Heart right ventricle (tissue), 16 donors: ENCODE measurements around the gene SCAMP4. TPM values are rescaled to one million over a fixed set of nuclear protein-coding genes. Genes with fewer than 3 reads are reported as not detected.

ENCODE experiments used
- ATAC-seq, 8 donors: fragments of 200-7000 bp; cut with Tn5 transposase; one replicate each; pipeline ENCODE4 v1.9.1; 2020; ENCODE audit warnings: mild to moderate bottlenecking in 8 of 8, moderate library complexity in 8 of 8, moderate number of reproducible peaks in 1 of 8
- DNase-seq, 2 donors: peaks; one replicate each; pipeline ENCODE4 v3.0.0-alpha.2; 2020
- H3K27ac ChIP-seq, 10 donors: fragments of 200-600 bp; sonication (generic) in 2 of 10; one replicate each; pipeline versions ENCODE4 v1.5.0 to v1.8.0; 2020 to 2022; ENCODE audit warnings: mild to moderate bottlenecking in 3 of 10
- H3K27me3 ChIP-seq, 7 donors: fragments of 200-600 bp; one replicate each; pipeline ENCODE4 v1.8.0; 2021 to 2022; ENCODE audit warnings: mild to moderate bottlenecking in 2 of 7
- H3K36me3 ChIP-seq, 9 donors: fragments of 200-600 bp; sonication (generic) in 1 of 9; one replicate each; pipeline versions ENCODE4 v1.5.0 to v1.8.0; 2020 to 2022; ENCODE audit warnings: mild to moderate bottlenecking in 2 of 9
- H3K4me1 ChIP-seq, 9 donors: fragments of 200-600 bp; sonication (generic) in 1 of 9; one replicate each; pipeline versions ENCODE4 v1.5.0 to v1.8.0; 2020 to 2022; ENCODE audit warnings: mild to moderate bottlenecking in 4 of 9
- H3K4me3 ChIP-seq, 10 donors: fragments of 200-600 bp; sonication (generic) in 2 of 10; one replicate each; pipeline versions ENCODE4 v1.5.0 to v1.8.0; 2020 to 2022; ENCODE audit warnings: mild to moderate bottlenecking in 7 of 10, moderate library complexity in 2 of 10
- H3K9me3 ChIP-seq, 11 donors: fragments of 200-600 bp in 10 of 11; sonication (generic) in 2 of 11; one replicate each; pipeline versions ENCODE4 v1.5.0 to v1.8.0; 2013 to 2022; ENCODE audit warnings: mild to moderate bottlenecking in 2 of 11, control low read depth in 1 of 11, moderate library complexity in 1 of 11
- WGBS, 2 donors: extraction: QIAGEN DNeasy Blood & Tissue Kit; methylation state at CpG; one replicate each; pipeline ENCODE4 v1.1.7; 2013; ENCODE audit warnings: inconsistent platforms in 1 of 2; 5-methylcytosine and 5-hydroxymethylcytosine counted together
- intact Hi-C, 10 donors: fragments of 100-400 bp; cut with DNase I; formaldehyde crosslinking; loops; one replicate each; pipeline versions ENCODE4 v1.11.1 to v1.14.2; 2022
- polyA plus RNA-seq, 2 donors: library from polyadenylated mRNA; stranded (reverse); fragments of 200-250 nt; gene quantifications; one replicate each; pipeline ENCODE4 v1.2.3, GENCODE V29; 2013
- total RNA-seq, 10 donors: library from RNA; stranded (reverse); fragmentation: NEBNext Ultra II Directional in 3 of 10; extraction: Animal tissue kit (Norgen Biotek cat#: 25700) in 3 of 10; gene quantifications; one replicate each; pipeline versions ENCODE4 v1.2.1 to v1.2.4, GENCODE V29; 2021 to 2023
- TF ChIP-seq, protein P1 (sequence below), 9 donors: fragments of 200-600 bp; sonication (generic) in 2 of 9; IDR thresholded peaks; one replicate each; pipeline versions ENCODE4 v1.5.0 to v1.8.0; 2021 to 2022; ENCODE audit warnings: antibody characterized with exemption in 9 of 9, mild to moderate bottlenecking in 5 of 9, moderate library complexity in 1 of 9
- donor health status: Arrhythmogenic right ventricular cardiomyopathy.
- donor health status: ischemic (EF 13 %, LVEDD 7.1; RV severe dilation, severe dysfunction).
- donor health status: healthy with polysubstance abuse.
- donor health status: DM: no; HTN: yes; CAD: no.
- donor health status: DM: no; HTN: no; CAD: no.
- donor health status: ischemic (EF 25% LVEDD 6.9; RV normal size, moderate dysfunction).
- donor health status: ischemic (EF 25% LVEDD 5.7; RV mildly dilated, moderate dysfunction).
- donor health status: healthy.
- donor health status: DM: yes; HTN: yes; CAD: no.
- donor health status: Ischemic cardiomyopathy.
- donor health status: ischemic (EF 35%, LVEDD 5.7; RV mildly dilated, moderate dysfunction).
- donor health status: nonischemic (EF 11% LVEDD 7.7; RV severe dilation, severe dysfunction).
- donor health status: DM: yes; HTN: yes; CAD: no.
- donor health status: PGD.
- donor health status: ischemic (EF 29% LVEDD 5.4; RV normal size, mild dysfunction).
- donor health status: nonischemic (EF 23%, LVEDD 6.1; RV moderate dilation, normal function).

Gene SCAMP4
- total and polyA plus RNA-seq, 12 donors: 11.7 to 24.2 (median 15.8) TPM

DNA sequence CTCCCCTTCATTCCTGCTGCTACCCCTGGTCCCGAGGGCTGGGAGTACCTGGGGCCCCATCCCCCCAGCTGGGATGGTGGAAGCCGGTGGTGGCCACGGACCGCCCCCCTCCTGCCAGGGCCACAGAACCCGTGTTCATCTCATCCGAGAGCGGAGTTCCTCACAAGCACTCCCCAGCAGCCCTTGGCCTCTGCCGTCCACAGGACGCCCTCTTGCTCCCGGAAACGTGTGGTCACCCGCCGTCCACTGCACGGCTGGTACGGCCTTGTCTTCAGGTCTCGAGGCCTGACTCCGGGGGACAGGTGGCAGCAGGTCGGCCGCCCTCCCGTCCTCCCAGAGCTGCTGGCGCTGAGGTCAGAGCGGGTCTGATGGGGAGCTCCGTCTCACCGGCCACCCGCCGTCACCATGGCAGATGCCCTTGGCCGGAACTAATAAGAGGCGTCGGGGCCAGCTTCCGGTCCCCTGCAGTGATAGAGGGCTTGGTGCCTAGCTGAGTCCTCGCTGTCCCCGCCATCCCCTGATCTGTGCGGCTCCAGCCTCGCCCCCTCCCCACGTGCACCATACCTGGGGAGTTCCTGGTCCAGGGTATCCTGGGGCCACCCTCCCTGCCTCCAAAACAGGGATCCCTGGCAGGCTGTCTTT lies 19.2 kb downstream of the SCAMP4 start:
- H3K36me3 ChIP-seq: peaks cover 0 to 61% (median 30%) of the 10 kb centered on the region in 9 donors
- WGBS, 2 donors: 92 to 93% methylated on average over 34 to 35 of the region's 35 CpGs
- intact Hi-C loops: loop anchor here in 4 of 10 donors (5.0 to 10.0 kb wide), 3 partner anchors 140 to 153 kb away; no protein-coding TSS in a partner anchor
- no peak overlapping the region for H3K27ac ChIP-seq
- TF ChIP-seq, protein P1, sequence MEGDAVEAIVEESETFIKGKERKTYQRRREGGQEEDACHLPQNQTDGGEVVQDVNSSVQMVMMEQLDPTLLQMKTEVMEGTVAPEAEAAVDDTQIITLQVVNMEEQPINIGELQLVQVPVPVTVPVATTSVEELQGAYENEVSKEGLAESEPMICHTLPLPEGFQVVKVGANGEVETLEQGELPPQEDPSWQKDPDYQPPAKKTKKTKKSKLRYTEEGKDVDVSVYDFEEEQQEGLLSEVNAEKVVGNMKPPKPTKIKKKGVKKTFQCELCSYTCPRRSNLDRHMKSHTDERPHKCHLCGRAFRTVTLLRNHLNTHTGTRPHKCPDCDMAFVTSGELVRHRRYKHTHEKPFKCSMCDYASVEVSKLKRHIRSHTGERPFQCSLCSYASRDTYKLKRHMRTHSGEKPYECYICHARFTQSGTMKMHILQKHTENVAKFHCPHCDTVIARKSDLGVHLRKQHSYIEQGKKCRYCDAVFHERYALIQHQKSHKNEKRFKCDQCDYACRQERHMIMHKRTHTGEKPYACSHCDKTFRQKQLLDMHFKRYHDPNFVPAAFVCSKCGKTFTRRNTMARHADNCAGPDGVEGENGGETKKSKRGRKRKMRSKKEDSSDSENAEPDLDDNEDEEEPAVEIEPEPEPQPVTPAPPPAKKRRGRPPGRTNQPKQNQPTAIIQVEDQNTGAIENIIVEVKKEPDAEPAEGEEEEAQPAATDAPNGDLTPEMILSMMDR (IDR thresholded peaks at IDR 0.05): no peak
- H3K9me3 ChIP-seq: peaks cover 0 to 4% (median 0%) of the 10 kb centered on the region in 11 donors
- DNase-seq (no peak), ATAC-seq (no peak)
- peaks cover 0 to 10% (median 5%) of the 10 kb centered on the region in 9 donors for H3K4me1 ChIP-seq
- H3K27me3 ChIP-seq: no peaks in the 10 kb centered on the region
- H3K4me3 ChIP-seq: no peak overlapping the region

DNA sequence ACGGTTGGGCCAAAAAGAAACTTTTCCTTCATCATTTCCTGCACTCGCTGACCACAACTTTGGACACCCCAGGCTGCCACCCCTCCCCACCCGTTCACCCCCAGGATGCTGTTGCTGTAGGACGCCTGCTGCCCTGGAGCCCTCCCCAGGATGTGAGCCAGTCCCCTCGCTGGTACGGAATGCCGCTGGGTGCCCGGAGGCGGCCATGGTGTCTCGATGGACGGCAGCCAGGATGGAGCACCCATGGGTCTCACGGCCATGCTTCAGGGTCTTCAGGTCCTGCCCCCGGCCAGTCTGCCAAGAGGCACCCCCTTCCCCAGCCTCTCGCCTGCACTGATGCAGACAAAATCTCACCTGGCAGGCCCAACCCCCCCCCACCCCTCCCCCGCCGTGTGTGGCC lies 20.3 kb downstream of the SCAMP4 start:
- TF ChIP-seq, protein P1 (IDR thresholded peaks at IDR 0.05): no peak
- no peak overlapping the region for H3K4me3 ChIP-seq
- no peaks in the 10 kb centered on the region for H3K27me3 ChIP-seq
- peaks cover 5 to 18% (median 12%) of the 10 kb centered on the region in 9 donors for H3K4me1 ChIP-seq
- 89 to 90% methylated on average over 16 of the region's 16 CpGs for WGBS, 2 donors
- H3K27ac ChIP-seq: no peak overlapping the region
- intact Hi-C loops: loop anchor here in 5 of 10 donors (5.0 to 10.0 kb wide), 3 partner anchors 139 to 149 kb away; no protein-coding TSS in a partner anchor
- ATAC-seq (no peak), DNase-seq (no peak)
- peaks cover 0 to 50% (median 21%) of the 10 kb centered on the region in 9 donors for H3K36me3 ChIP-seq
- H3K9me3 ChIP-seq: peaks cover 0 to 4% (median 0%) of the 10 kb centered on the region in 11 donors

DNA sequence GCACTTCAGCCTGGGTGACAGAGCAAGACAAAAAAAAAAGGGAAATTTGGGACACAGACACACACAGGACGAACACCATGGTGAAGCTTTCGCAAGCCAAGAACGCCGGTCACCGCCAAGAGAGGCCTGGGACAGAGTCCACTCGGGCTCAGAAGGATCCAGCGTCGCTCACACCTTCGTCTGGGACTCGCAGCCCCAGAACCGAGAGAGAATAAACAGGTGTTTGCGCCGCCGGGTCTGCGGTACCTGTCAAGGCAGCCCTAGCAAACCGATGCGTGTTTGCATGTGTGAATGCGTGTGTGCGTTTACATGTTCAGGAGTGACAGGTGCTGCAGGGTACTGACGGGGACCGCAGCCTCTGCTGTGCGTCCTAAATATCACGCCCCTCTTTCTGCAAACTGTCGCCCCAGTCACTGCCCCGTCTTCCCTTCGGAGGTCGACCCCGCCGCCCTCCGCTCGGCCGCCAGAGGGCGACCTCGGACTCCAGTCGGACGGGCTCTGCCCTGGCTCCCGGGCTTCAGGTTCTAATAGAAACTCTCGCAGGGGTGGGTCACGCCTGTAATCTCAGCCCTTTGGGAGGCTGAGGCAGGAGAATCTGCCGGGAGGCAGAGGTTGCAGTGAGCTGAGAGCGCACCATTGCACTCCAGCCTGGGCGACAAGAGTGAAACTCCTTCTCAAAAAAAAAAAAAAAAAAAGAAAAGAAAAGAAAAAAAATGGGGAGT lies 24.0 kb downstream of the SCAMP4 start:
- DNase-seq: peak; percentile 69 to 83
- WGBS, 2 donors: 14 to 16% methylated on average over 42 of the region's 42 CpGs
- Histone ChIP-seq H3K9me3 (no peaks in the 10 kb centered on the region), H3K27ac (peak overlapping the region in 1 of 10 donors; percentile 24), H3K4me1 (peaks cover 5 to 14% (median 12%) of the 10 kb centered on the region in 9 donors), H3K4me3 (peak overlapping the region in 9 of 10 donors; percentile 12 to 56 (median 45)), H3K27me3 (no peaks in the 10 kb centered on the region), H3K36me3 (peaks cover 0 to 15% (median 0%) of the 10 kb centered on the region in 9 donors)
- intact Hi-C loops: loop anchor here in 6 of 10 donors (2.0 to 10.0 kb wide), 5 partner anchors 20 to 146 kb away; no protein-coding TSS in a partner anchor
- peak; percentile 87 to 95 (median 94) for ATAC-seq
- TF ChIP-seq, protein P1 (IDR thresholded peaks at IDR 0.05): peak; percentile 88 to 94 (median 91)

DNA sequence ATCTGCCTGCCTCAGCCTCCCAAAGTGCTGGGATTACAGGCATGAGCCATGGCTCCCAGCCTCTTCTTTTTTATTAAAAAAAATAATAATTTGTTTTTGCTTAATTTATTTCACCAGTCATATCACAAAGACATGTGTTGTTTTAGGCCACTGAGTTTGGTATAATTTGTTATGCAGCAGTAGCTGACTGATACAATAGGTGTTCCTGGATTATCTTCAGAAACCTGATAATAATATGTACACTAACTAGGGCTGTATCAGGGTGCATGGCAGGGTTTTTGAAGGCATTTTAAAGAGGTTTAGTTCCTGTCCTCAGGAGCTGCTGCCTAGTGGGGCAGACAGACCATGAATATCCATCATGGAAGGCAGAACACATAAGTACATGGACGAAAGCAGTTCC lies 26.2 kb downstream of the SCAMP4 start:
- no peak for DNase-seq
- no peak overlapping the region for H3K27ac ChIP-seq
- no peak for ATAC-seq
- TF ChIP-seq, protein P1 (IDR thresholded peaks at IDR 0.05): no peak
- H3K27me3 ChIP-seq: no peaks in the 10 kb centered on the region
- 95 to 96% methylated on average over 1 of the region's 1 CpG for WGBS, 2 donors
- no peak overlapping the region for H3K4me3 ChIP-seq
- no peaks in the 10 kb centered on the region for H3K36me3 ChIP-seq
- H3K4me1 ChIP-seq: peaks cover 5 to 25% (median 19%) of the 10 kb centered on the region in 9 donors
- intact Hi-C loops: loop anchor here in 4 of 10 donors (5.0 to 10.0 kb wide), 3 partner anchors 86 to 1573 kb away; partner anchors contain the start of genes BTBD2 (in 1 of the 4), DOHH (in 1 of the 4) and FZR1 (in 1 of the 4)
- H3K9me3 ChIP-seq: peaks cover 0 to 9% (median 0%) of the 10 kb centered on the region in 11 donors
